HG03196 (cell line): Measurements from ENCODE around the gene ZNF22.

Experiments used
- ATAC-seq: cut with Tn5 transposase; IDR thresholded peaks from one replicate; pipeline ENCODE4 v1.9.1; 2021; ENCODE audit not compliant: unreplicated experiment

ZNF22 gene

DNA sequence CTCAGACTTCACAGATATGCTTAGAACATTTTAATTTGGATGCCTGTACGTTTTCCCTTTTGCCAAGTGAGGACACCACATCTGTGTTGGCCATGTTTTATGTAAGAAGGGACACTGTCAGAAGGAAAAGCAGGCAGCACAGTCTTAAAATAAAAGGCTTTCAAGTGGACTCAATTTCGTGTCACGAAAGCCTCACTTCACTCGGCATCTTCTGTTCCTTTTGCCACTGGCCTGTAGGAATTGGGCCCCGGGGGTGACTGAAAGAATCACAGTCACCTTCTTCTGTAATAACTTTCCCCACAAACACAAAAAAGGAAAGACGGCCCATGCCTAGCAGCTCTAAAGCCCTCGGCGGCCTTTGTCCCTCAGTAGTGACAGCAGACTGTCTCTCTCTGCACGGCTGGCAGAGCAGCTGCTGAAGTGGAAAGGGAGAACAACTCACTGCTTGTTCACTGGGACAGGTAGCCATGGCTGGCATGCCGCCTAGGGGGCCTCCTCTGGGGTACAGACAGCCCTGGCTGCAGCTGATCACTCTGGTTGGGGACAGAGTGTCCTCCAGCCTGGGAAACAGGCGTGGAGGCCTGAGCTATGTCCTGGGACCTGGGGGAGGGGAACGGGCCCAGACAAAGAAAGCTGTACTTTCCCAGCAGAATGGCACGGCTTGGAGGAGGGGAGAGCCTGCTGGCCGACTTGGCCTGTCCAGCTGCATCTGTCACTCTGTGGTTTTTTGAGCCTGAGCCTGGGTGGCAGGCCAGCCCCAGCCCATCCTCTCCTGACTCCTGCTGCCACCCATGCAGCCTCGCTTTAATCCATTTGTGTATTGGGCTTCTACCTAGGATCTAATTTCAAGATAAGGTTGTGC is 36.7 kb upstream of the ZNF22 start:
- no peak for ATAC-seq

DNA sequence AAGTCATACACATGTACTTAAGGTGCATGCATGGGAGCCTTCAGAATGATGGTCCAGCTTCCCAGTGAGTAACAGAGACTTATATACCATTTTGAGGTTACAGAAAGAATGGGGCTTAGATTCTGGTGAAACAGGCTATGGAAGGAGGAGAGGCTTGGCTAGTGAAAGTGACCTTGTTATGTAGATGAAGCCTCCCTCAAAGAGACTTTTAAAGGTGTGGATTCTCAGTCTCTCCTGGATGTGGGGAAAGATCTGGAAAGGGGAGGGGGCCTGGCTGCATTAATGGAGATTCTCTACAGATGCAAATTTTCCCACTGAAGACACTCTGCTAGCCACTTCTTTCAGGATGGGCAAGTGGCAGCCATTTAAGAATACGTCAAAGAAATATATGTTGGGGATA is 35.6 kb upstream of the ZNF22 start:
- no peak for ATAC-seq

- peak; percentile 26 for ATAC-seq
Observed at GRCh38 chr10:44965651-44966097, 35.0 kb upstream of the ZNF22 start.

- ATAC-seq: peak; percentile 44
Observed at GRCh38 chr10:44966129-44966815, 34.5 kb upstream of the ZNF22 start.

DNA sequence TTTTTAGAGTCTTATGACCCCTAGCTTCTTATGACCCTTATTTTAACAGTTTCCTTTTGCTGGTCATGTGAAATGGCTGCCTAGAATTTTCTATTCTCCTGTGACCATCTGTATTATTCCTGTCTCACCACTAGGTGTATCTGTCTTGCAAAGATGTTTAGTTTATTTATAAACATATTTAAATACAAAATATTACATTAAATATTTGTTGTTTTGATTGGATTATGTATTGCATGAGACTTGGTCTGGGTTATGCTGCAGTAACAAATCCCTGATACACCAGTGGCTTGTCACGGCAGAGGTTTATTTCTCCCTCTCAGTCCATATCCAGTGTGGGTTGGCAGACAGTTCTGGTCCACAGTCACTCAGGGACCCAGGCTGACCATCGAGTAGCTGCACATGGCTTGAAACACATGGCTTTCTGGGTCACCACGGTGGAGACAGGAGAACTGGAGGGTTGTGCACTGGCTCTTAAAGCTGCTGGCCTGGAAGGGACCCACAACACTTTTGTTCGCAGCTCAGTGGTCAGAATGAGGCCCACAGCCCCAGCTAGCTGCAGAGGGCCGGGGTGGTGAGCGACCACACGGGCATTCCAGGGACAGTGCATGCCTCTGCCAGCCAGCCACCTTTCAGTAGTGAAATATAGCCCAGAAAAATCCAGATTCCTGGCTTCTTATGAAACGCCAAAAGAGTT is 33.8 kb upstream of the ZNF22 start:
- ATAC-seq: no peak

- ATAC-seq: no peak
Observed at GRCh38 chr10:44967616-44968015, 33.1 kb upstream of the ZNF22 start.

GRCh38 chr10:44968091-44968490 is 32.6 kb upstream of the ZNF22 start:
- no peak for ATAC-seq

DNA sequence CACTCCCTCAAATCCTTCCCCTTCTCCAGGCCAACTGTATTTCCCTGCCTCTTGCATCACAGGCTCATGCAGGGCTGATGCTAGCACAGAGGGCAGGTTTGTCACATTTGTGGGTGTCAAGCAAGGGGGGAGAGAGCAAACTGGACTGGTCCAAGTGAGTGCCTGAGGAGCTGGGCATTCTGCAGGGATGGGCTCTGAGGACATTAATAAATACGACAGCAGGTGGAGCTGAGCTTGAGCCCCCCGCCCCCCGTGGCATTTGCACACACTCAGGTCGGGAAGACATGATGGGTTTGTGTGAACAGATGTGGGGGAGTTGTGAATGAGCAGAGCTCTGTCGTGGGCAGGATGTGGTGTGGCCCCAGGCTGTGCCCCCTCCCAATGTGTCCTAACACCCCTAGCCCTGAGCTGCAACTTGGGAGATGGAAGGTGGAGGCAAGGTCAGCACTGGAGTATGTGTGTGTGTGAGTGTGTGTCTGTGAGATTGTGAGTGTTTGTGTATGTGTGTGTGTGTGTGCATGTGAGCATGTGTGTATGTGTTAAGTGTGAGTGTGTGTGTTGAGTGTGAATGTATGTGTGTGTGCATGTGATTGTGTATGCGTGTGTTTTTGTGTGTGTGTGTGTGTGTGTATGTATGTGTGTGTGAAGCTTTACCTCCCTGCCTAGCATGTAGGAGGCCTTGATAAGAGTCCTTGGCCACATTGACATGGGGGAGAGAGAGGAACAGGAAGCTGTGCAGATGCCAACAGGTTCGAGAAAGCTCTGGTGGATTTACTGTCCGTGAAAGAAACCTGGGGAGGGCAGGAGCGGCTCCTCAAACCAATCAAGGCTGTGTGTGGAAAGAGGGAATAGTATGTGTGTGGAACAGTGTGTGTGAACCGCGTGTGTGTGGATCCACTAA is 32.0 kb upstream of the ZNF22 start:
- ATAC-seq: no peak

DNA sequence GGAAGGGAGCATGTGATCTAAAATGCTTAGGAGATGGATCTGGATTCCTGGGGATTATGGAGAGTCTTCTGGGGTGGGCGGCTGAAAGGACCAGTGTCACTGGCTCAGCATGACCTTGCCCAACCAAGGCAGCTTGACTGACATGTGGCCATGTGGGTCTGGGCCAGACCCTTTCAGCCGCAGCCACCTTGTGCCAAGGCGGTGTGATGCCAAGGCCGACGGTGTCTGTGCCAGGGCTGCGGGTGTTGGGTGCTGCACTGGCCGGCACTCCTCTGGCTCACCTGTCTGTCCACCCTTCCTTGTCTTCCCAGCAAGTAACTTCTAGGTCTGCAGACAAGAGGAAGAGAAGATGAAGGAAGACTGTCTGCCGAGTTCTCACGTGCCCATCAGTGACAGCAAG is 30.9 kb upstream of the ZNF22 start:
- ATAC-seq: no peak

GRCh38 chr10:44970812-44971395 is 29.8 kb upstream of the ZNF22 start:
- no peak for ATAC-seq

DNA sequence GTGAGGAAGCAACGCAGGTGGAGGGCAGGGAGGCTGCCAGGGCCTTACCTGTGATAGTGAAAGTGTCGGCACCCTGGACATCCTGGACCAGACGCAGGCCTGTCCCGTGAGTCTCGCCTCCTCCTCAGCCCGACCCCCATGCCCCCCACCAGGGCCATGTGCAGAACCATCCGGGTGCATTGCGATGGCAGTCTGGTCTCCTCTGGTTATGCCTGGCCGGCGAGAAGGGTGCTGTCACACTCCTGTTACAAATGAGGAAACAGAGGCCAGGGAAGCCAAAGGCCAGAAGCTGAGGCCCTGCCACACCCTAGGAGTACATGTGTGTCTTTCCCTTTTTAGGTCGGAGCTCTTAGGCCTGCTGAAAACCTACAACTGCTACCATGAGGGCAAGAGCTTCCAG is 29.3 kb upstream of the ZNF22 start:
- no peak for ATAC-seq

GRCh38 chr10:44971935-44972757 is 28.6 kb upstream of the ZNF22 start:
- no peak for ATAC-seq

- no peak for ATAC-seq
Observed at GRCh38 chr10:44972874-44973306, 27.8 kb upstream of the ZNF22 start.

DNA sequence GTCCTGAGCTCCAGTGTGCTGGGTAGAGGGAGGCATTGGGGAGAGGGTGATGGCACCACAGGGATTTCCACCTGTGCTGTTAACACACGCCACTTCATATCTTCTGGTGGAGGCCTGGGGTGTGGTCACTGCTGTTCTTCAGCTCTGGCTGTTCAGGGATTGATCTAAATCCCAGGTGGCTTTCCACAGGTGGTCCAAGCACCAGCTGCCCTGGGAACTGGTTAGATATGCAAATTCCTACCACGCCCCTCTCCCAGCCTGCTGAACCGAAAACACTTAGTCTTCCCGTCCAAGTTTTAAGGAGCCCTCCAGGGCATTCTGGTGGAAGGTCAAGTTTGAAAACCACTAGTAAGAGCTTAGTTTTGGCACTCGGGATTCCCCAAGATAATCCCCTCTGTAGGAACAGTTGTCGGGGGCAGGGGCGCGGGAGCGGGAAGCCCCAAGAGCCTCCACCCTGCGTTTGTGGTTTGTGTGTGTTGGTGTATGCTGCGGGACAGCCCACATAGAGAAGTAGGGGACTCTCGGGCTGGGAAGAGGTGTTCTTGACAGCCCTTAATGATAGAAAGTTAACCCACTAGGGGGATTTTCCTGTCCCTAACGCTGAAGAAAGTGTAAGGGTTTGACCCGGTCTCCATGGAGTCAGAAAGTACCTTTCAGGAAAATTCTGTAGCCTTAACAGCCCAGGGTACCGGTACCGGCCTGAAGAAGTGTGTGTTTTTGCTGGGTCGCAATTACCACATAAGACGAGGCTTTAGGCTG is 27.2 kb upstream of the ZNF22 start:
- ATAC-seq: peak; percentile 21

- no peak for ATAC-seq
Observed at GRCh38 chr10:44974082-44974627, 26.6 kb upstream of the ZNF22 start.

DNA sequence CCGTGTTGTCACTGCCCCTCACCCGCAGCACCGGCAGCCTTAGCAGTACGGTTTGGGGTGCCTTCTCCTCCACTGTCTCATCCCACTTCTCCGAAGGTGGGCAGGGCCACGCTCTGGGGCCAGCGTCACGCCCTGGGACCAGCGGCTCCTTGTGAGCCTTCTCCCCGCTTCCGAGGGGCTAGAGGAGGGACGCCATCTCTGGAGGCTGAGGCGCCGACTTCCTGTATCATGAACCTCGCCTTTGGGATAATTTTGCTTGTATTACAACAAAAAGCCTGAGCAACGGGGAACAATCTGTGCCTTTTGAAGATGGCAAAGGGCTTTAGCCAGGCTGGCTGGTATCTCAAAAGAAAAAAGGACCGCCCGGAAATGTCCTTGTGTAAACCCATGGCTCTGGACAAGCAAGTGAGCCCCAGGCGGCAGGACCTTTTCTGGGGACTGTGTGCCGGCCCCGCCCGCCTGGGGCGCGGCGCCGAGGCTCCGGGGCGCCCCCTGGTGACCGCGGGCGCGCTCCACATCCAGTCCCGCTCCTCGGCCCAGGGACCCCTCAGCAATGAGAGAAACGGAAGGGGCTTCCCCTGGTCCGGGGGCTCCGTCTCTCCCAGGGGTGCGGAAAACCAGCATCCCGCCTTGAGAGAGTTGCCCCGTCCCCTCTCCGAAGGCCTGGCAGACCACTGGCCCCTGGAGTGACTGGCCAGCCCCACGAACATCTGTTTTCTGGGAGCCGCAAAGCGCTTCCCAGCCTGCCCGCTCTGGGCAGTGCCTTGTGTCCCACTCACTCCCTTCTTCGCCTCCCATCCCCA is 25.9 kb upstream of the ZNF22 start:
- ATAC-seq: peak; percentile 59

DNA sequence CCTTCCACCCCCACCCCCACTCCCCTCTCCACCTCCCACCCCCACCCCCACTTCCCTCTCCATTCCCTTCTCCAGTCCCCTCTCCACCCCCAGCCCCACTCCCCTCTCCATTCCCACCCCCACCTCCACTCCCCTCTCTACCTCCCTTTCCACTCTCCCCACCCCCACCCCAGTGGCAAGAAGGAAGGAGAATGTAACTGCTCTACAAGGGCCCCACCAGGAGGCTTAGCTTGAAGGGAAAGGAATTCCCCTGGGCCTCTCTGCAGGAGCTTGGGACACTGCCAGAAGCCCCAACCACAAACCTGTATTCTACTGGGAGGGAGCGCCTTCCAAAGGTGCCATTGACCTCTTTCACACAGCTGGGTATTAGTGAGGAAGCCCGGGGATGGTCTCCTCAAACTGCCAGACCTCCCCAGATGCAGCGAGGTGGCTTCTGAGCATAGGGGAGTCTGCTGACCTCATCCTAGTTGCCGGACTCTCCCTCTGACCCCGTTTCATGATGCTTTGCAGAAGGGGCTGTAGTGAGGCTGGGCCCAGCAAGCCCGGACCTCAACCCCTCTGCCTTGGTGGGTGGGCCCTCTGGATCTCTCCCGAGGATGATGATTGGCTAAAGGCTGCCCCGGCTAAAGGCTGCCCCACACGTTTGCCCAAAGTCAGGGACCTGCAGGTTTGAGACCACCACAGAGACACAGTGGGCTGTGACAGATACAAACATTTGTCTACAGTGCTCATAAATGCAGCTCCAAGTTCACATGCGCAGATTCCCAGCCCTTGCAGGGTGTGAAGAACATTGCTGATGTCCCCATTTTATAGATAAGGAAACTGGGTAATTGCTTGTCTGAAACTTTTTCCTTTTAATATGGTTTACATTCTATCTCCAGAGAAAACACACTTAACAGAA is 25.0 kb upstream of the ZNF22 start:
- ATAC-seq: no peak
